ENCODE data around the gene TSSK2.
"Not testable (repeated sequence)": the region's sequence is repeated elsewhere in the genome, so short reads cannot be mapped to it uniquely, and the experiment has no call there.

Gene TSSK2

DNA sequence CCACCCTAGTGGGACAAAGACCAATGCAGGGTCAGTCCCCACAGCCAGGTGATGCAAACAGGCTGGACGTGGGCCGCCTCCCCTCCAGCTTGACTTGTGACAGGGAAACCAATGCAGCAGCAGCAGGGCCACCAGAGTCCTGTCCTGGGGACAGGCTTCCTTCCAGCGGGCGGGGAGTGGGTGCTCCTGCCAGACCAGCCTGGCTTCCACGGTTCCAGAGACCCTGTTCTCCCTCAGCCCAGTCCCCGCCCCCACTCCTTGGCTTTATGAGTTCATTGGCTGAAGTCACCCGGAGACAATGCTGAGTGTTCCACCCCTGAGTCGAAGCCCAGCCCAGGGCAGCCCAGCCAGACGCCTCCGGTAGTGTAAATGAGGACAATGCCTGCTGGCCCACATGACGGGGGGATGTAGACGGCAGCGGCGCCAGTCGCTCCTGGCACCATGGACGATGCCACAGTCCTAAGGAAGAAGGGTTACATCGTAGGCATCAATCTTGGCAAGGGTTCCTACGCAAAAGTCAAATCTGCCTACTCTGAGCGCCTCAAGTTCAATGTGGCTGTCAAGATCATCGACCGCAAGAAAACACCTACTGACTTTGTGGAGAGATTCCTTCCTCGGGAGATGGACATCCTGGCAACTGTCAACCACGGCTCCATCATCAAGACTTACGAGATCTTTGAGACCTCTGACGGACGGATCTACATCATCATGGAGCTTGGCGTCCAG, at the start of gene TSSK2:
TSS of gene TSSK2 (plus strand) at position 350 of the 726 bp plus-strand sequence. CDS start at position 442, 92 bp downstream.
- DNase-seq = no peak

DNA sequence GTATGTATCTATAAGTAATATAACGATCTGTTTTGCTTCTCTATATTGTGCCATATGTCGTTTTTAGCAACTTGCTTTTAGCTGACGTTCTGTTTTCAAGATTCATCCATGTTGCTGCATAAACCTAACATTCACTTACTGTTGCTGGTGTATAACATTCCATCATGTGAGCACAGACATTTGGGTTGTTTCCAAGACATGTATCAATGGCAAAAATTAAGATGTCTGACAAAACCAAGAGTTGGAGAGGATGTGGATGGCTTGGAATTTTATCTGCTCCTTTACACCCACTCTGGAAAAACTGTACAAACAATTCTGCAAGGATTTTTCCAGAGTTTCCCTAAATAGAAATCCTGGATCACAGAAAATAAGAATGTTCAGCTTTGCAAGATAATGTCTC, 49.8 kb upstream of the TSSK2 start:
- DNase-seq = no peak

DNA sequence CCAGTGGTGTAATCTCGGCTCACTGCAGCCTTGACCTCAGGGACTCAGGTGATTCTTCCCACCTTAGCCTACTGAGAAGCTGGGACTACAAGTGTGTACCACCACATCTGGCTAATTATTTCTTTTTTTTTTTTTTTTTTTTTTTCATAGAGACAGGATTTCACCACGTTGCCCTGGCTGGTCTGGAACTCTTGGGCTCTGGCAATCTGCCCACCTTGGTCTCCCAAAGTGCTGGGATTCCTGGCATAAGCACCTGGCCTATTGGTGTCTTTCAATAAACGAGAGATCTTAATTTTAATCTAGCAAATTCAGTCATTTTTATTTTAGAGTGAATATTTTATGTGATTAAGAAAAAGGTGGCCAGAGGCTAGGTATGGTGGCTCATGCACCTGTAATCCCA, 49.0 kb upstream of the TSSK2 start:
- DNase-seq = no peak

DNA sequence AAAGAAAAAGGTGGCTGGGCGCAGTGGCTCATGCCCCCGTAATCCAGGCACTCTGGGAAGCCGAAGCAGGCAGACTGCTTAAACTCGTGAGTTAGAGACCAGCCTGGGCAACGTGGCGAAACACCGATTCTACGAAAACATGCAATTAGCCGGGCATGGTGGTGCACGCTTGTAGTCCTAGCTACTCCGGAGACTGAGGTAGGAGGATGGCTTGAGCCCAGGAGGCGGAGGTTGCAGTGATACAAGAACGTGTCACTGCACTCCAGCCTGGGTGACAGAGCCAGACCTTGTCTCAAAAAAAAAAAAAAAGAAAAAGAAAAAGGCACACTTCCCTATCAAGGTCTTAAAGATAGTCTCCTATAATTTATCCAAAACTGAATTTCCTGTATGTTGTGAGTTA, 48.3 kb upstream of the TSSK2 start:
- DNase-seq = no peak

DNA sequence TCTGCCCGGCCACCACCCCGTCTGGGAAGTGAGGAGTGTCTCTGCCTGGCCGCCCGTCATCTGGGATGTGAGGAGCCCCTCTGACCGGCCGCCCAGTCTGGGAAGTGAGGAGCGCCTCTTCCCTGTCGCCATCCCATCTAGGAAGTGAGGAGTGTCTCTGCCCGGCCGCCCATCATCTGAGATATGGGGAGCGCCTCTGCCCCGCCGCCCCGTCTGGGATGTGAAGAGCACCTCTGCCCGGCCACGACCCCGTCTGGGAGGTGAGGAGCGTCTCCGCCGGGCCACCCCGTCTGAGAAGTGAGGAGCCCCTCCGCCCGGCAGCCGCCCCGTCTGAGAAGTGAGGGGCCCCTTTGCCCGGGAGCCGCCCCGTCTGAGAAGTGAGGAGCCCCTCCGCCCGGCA, 47.0 kb upstream of the TSSK2 start:
- not testable (repeated sequence) for DNase-seq

DNA sequence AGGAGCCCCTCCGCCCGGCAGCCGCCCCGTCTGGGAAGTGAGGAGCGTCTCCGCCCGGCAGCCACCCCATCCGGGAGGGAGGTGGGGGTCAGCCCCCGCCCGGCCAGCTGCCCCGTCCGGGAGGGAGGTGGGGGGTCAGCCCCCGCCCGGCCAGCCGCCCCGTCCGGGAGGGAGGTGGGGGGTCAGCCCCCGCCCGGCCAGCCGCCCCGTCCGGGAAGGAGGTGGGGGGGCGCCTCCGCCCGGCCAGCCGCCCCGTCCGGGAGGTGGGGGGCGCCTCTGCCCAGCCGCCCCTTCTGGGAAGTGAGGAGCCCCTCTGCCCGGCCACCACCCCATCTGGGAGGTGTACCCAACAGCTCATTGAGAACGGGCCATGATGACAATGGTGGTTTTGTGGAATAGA, 46.5 kb upstream of the TSSK2 start:
- DNase-seq = not testable (repeated sequence)

DNA sequence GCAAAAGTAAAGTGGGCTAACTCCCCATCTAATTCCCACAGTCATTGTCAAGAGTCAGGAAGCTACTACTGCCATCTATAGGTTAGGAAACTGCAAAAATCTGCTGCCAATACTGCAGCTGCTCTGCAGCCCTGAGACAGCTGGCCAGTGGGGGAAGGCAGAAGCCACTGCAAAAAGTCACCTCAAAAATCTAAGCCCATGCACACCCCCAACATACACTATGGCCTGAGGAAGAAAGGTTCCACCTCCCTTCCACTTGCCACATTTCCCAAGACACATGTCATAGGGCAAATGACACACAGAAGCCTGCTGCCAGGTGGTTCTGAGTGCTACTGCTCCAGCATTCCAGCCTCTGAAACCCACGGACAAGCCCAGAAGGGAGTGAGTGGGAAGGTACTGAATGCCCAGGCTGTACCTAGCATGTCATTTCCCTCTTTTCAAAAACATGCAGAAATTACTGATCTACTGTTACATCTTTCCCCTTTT, 45.8 kb upstream of the TSSK2 start:
- peak; percentile 36 for DNase-seq

DNA sequence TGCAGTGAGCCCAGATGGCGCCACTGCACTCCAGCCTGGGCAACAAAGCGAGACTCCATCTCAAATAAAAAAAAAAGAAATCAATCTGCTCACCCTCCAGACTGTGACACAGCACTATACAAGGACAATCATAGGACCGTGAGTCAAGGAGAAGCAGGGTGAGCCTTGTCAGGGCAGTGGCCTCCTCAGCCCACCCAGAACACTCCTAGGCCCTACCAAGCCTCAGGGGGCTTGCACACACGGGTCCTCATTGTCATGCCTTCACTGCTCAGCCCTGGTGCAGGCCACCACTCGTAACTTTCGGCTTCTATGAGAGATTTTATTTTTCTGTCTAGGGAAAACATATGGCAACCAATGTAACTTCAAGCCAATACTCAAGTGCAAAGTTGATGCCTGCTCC, 44.7 kb upstream of the TSSK2 start:
- no peak for DNase-seq

DNA sequence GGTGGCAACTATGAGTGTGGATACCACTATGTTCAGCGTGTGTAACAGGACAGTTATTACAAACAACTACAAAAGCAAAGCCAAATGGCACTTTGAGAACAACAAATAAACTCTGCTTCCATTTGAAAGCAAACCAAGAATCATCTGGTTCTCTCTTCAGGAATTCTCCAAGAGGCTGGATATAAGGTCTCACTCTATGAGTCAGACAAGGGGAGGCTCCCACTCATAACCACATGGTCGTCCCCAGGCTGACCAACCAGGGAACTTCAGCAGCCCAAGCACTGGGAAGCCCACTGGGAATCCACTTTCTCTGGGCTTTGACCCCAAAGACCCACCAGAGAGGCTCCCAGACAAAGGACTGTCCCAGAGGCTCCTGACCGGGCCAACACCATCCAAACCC, 44.2 kb upstream of the TSSK2 start:
- no peak for DNase-seq

DNA sequence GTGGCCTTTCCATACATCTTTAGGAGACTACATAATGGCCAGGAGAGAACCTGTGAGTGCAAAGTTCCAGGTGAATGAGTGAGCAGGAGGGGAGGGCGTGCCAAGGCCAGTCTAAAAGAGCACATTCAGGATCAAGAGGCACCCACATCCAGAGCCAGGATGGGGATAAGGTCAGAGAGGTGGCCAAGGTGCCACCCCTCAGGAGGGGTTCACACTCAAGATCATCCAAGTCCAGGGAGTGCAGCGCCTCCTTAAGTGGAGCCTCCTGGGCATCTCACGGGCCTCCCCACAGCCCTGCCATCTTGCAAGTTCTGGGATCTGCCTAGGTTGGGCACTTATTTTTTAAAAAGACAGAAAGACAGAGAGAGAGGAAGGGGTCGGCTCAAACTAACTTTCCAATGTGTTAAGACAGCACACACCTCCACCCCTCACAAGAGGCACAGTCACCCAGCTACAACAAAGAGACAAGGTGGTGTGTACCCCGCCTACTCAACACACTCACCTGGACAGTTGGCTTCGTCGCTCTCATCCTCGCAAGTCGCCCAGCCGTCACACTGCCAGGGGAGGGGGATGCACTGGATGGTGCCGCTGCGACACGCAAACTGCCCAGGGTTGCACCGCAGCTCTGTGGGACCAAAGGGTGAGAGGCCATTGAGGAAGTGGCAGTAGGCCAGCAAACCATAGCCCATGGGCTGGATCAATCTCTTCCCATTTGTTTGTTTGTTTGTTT, 42.1 kb upstream of the TSSK2 start:
- DNase-seq = no peak

DNA sequence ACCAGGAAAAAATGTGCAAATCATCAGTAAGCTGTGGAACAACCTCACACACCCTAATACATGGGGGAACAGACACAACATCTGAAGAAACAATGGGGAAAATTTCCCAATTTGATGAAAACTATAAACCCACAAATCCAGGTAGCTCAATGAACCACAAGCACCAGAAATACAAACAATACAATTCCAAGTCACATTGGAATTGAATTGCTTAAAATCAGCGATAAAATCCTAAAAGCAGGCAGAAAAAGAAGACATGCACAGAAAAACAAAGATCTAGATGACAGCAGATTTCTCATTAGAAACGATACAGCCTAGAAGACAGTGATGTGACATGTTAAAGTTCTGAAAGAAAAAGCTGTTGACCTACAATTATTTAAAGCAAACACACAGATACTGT, 40.9 kb upstream of the TSSK2 start:
- DNase-seq = no peak

DNA sequence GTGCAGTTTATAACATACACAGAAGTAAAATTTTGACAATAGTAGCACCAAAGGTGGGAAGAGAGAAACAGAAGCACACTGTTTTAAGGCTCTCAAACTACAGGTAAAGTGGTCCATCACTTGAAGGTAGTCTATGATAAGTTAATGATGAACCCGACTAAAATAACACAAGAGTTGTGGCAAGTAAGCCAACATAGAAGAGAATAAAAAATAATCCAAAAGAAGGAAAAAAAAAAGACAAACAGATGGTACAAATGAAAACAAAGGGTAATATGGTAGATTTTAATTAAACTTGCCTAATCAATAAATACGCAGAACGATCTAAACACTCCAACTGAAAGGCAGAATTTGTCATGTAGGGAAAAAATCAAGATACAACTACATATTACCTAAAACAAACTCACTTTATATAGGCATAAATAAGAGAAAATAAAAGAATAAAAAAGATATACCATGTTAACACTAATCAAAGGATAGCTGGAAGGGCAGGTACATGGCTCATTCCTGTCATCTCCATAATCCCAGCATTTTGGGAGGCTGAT, 40.5 kb upstream of the TSSK2 start:
- DNase-seq = no peak

DNA sequence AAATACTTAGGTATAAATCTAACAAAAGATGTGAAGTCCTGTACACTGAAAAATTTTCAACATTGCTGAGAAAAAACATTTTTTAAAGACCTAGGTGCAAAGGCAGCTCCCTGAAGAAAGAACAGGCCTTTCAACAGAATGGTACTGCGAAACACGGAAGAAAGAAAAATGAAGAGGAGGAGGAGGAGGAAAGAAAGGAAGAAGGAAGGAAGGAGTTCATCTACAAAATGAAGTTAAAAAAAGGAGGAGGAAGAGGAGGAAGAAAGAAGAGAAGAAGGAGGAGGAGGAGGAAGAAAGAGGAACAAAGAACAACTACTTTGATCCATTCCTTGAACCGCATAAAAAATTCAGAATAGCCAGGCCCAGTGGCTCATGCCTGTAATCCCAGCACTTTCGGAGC, 38.4 kb upstream of the TSSK2 start:
- DNase-seq = no peak

DNA sequence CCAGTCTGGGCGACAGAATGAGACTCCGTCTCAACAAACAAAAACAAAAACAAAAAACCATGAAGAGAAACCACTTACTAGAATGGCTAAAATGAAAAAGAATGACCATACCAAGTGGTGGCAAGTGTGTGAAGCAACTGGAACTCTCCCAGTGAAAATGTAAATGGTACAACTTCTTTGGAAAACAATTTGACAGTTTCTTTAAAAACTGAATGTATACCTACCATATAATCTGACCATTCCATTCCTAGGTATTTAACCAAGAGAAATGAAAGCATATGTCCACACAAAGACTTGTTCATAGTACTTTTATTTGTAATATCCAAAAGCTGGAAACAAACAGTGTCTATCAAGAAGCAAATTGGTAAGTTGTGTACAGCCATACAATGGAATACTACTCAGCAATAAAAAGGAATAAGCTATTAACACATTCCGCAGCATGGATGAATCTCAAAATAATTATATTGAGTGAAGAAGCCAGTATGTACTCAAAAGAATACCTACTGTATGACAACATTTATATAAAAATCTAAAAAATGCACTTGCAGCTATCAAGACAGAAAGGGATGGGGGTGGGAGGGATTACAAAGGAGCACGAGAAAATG, 36.6 kb upstream of the TSSK2 start:
- no peak for DNase-seq

DNA sequence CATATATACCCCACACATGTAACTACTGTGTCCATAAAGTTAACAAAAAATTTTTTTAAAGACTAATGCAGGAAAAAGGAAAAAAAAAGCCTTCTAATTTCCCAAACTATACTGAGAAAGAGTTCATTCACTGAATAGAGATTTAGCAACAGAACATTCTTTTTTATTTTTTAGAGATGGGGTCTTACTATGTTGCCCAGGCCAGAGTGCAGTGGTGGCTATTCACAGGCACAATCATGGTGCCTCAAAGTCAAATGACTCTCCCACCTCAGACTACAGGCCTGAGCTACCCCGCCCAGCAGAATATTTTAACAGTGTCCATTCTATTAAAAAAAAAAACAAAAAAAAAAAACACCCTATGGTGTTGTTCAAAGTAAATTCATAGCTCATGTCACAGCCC, 34.6 kb upstream of the TSSK2 start:
- no peak for DNase-seq

DNA sequence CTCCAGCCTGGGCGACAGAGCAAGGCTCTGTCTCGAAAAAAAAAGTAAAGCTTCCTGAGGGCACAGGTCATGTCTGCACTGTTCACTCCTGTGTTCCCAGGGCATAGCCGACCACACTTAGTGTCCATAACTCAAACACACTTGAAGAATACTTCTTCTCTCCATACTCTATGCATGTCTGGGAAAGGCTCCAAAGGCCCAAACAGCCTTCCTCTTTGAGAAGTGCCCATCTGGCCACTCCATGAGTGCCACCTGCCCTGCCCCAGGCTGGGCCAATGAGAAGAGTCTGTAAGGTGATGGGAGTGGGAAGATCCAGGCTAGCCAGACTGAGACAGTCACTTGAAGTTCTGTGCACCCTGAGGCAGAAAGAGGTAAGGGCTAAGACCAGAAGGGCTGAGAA, 33.6 kb upstream of the TSSK2 start:
- DNase-seq = peak; percentile 14

DNA sequence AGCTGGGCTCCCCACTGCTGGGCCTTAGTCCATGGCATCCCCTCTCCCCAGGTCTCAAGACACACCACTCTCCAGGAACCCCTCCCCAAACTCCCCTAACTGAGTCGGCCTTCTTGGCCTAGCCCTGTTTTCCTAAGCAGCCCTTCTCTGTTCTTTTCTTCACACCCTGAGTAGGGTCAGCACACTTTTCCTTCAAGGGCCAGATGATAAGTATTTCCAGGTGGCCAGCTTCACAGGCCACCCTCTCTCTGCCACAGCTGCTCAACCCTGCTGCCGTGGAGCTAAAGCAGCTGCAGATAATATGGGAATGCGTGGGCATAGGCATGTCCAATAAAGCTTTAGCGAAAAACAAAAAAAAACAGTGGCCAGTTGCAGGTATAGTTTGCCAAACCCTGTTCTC, 33.0 kb upstream of the TSSK2 start:
- DNase-seq = peak; percentile 18

DNA sequence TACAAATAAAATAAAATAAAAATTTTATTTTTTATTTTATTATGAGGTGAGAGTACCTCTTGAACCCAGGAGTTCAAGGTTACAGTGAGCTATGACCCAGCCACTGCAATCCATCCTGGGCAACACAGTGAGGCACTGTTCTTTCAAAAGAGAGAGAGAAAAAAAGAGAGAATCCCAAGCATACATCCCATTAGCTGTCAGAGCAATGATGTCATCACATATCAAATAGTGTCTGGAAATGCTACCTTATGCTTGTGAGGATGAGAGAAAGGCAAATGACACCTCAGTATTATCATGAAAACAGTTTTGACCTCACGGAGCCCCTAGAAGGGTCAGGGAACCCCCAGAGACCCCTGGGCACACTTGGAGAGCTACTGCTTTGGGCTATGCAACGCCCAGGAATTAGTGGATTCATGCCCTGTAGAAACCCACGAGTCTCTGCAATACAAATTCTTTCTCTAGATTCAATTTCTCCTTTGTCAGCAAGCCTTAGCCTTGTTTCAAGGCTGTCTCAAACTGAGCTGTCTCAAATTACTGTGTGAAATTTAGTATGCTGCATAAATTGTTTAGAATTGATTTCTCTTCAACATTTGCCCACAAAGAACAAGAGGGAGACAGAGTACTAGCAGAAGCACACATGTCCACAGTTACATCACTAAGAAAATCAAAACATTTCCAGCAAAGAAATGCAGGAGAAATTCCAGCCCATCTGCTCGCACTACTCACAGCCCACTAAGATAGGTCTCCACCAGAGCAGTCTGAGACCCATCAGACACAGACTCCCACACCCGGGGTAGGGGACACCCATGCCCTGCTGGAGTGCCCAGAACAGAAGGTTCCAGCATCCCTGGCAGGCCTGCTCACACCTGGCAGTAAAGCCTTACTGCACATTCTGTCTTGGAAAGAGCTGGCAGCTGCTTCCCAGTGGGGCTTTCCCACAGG, 27.0 kb upstream of the TSSK2 start:
- DNase-seq = peak; percentile 31

DNA sequence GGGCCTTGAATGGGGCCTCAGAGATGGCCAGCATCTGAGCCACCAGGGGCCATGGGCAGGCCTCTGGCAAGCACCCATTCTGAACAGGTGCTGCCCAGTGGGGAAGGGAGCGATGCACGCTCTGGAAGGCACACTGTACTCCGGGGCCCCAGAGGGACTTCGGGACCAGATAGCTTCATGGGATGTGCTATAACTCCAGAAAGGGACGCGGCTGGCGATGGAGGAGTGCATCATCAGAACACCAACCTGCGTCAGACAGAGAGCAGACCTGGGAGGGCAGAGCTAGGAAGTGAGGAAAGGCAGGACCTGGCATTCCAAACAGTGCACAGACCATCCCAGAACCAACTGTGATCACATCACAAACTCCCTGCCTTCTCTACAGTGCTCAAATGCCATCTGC, 25.7 kb upstream of the TSSK2 start:
- DNase-seq = no peak

DNA sequence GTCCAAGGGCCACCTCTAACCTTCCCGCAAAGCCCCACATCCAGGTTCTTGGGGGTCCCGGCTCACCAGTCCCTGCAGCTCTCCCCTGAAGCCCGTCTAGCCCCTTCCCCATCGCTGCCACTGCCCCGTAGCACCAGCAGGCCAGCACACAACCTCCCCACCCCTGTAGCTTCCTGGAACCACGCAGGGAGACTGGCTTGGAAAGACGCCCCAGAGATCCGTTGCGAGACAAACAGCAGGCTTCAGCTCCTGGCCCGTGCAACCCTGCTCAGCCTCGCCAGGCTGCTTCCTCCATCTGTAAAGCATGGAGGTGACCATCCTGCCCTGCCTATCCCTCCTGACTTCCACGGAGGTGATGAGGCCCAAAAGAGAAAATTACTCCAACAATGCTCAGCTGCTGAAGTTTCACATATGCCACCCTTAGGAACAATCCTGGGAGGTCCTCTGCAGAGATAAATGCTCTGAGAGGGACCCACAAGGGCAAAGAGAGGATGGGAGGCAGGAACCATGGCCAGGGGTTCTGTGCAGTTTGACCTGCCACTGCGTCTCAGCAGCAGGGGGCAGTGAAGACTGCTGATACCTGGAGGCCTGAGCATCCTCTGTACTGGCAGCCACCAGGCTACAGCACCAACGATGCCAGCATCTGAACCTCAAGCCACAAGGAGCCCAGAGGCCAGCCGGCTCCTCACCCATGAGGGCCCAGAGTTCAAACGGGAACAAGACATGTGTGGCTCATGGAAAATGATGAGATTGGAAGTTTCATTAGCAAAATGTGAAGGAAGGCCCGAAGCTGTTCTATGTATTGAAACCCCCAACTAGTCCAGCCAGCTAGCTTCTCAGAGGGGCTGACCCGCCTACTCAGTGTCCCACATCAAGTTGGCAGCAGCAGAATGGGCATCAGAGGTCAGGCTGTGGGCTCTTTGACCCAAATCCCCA, 25.0 kb upstream of the TSSK2 start:
- DNase-seq = peak; percentile 13
